Ectodermal cell (in vitro differentiated cells): ENCODE data around the gene PTGDR2.

Source experiments
- H3K27ac ChIP-seq: 2 replicates; pipeline ENCODE4 v1.7.0; 2013; ENCODE audit warnings: mild to moderate bottlenecking, low read depth, low read length; ENCODE audit not compliant: insufficient read depth, poor library complexity, severe bottlenecking
- H3K27me3 ChIP-seq: 2 replicates; pipeline ENCODE4 v1.7.0; 2013; ENCODE audit warnings: mild to moderate bottlenecking, low read length; ENCODE audit not compliant: insufficient read depth, control insufficient read depth, poor library complexity, severe bottlenecking
- H3K36me3 ChIP-seq: one replicate; pipeline ENCODE4 v1.7.0; 2013; ENCODE audit warnings: low read length; ENCODE audit not compliant: control insufficient read depth, insufficient read depth
- H3K4me1 ChIP-seq: one replicate; pipeline ENCODE4 v1.7.0; 2013; ENCODE audit warnings: low read length; ENCODE audit not compliant: control insufficient read depth, insufficient read depth
- H3K4me3 ChIP-seq: 2 replicates; pipeline ENCODE4 v1.7.0; 2013; ENCODE audit warnings: low read depth, low read length, control low read depth; ENCODE audit not compliant: insufficient read depth
- H3K9me3 ChIP-seq: 2 replicates; pipeline ENCODE4 v1.7.0; 2013; ENCODE audit warnings: mild to moderate bottlenecking, low read length, moderate library complexity; ENCODE audit not compliant: control insufficient read depth
- WGBS, 2 experiments: methylation state at CpG; one replicate each; pipeline ENCODE4 v1.1.7; 2013; ENCODE audit warnings: missing lambda C conversion rate in 2 of 2; 5-methylcytosine and 5-hydroxymethylcytosine counted together

The PTGDR2 gene

DNA sequence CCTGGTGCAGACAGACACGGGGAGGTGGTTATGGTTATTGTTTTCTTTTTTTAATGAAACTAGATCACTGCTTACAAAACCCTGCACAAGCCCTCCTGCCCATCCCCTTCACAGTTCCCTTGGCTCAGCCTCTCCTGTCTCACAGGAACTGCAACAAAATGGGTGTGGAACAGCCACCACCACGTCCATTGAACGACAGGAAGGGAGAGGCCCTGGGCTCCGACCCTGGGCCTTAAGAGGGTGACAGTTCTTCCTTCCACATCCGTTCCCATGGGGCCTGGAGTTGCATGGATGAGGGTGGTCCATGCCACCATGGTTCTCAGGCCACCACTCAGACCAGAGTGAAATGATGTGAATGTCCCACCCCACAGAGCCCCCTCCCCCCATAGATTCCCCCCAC lies 34.9 kb upstream of the PTGDR2 start:
- Histone ChIP-seq H3K9me3 (no peaks in the 10 kb centered on the region), H3K4me3 (no peak overlapping the region), H3K27ac (no peak overlapping the region), H3K4me1 (no peaks in the 10 kb centered on the region), H3K27me3 (no peaks in the 10 kb centered on the region), H3K36me3 (no peaks in the 10 kb centered on the region)
- WGBS, 2 experiments, result 96 to 97% methylated on average over 4 to 5 of the region's 5 CpGs

- Histone ChIP-seq H3K4me1 (no peaks in the 10 kb centered on the region), H3K36me3 (no peaks in the 10 kb centered on the region), H3K27ac (no peak overlapping the region), H3K27me3 (no peaks in the 10 kb centered on the region), H3K9me3 (no peaks in the 10 kb centered on the region), H3K4me3 (no peak overlapping the region)
- WGBS, 2 experiments, result 83 to 85% methylated on average over 6 of the region's 6 CpGs
Measured at GRCh38 chr11:60889869-60890311, 34.1 kb upstream of the PTGDR2 start.

GRCh38 chr11:60887556-60887955 lies 31.8 kb upstream of the PTGDR2 start:
- Histone ChIP-seq H3K4me3 (no peak overlapping the region), H3K36me3 (no peaks in the 10 kb centered on the region), H3K27me3 (no peaks in the 10 kb centered on the region), H3K27ac (no peak overlapping the region), H3K9me3 (no peaks in the 10 kb centered on the region), H3K4me1 (no peaks in the 10 kb centered on the region)
- WGBS, 2 experiments, result 67 to 70% methylated on average over 5 of the region's 5 CpGs

DNA sequence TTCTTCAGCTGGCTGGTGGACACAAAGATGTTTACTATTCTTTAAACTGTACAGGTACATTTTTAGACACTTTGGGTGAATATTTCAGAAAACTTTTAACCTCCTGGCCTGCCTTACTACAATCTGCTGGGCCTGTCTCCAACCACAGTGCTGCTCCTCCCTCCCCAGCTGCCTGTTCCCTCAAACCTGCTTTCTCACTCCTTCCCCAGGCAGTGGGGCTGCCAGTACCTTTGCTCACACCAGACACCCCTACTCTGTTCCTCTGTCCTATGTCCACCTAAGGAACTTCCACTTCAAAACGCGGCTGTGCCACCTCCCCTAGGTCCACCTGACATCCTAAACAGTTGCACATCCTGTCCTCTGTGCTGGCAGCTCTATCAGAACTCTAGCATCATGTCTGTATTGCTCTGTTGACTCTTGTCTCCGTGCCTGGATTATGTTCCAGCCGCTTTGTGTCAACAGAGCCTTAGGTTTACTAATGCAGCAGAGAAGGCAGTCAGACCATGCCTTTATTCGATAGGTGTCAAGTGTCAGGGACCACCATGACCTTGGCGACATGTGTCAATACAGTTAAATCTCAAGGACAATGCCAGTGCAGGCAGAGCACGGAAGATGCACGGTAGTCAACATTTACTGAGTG lies 25.0 kb upstream of the PTGDR2 start:
- no peaks in the 10 kb centered on the region for H3K9me3 ChIP-seq
- 93 to 96% methylated on average over 8 of the region's 8 CpGs for WGBS, 2 experiments
- no peak overlapping the region for H3K4me3 ChIP-seq
- H3K36me3 ChIP-seq, result peaks cover 3% of the 10 kb centered on the region
- no peak overlapping the region for H3K27ac ChIP-seq
- no peaks in the 10 kb centered on the region for H3K27me3 ChIP-seq
- H3K4me1 ChIP-seq, result no peaks in the 10 kb centered on the region

DNA sequence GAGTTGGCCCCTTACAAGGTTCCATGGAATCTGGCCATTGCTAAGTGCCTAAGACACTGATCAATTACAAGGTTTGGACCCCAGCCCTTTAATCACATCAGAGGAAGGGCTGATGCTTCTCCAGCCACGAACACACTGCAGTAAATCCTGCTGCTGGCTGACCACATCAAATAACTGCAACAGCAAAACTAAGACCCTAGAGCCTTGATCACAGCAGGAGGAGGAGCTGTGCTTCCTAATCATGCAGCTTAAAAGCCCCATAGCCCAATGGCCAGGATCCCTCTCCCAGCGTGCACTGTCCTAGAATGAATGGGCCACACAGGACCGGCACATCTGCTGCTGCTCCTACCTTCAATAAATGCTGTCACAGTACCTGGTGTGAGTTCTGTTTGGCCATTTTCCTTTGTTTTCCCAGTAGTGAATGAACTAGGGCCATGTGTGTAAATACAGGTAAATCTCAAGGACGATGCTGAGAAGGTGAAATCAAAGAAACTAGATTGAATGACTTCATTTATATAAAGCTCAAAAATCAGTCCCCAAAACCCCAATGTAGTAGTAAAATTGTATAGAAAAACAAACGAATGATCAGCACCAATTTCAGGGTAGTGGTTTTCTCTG lies 24.3 kb upstream of the PTGDR2 start:
- peaks cover 3% of the 10 kb centered on the region for H3K36me3 ChIP-seq
- no peak overlapping the region for H3K4me3 ChIP-seq
- H3K27me3 ChIP-seq, result no peaks in the 10 kb centered on the region
- no peak overlapping the region for H3K27ac ChIP-seq
- no peaks in the 10 kb centered on the region for H3K4me1 ChIP-seq
- WGBS, 2 experiments, result 88 to 90% methylated on average over 4 of the region's 5 CpGs
- H3K9me3 ChIP-seq, result no peaks in the 10 kb centered on the region

DNA sequence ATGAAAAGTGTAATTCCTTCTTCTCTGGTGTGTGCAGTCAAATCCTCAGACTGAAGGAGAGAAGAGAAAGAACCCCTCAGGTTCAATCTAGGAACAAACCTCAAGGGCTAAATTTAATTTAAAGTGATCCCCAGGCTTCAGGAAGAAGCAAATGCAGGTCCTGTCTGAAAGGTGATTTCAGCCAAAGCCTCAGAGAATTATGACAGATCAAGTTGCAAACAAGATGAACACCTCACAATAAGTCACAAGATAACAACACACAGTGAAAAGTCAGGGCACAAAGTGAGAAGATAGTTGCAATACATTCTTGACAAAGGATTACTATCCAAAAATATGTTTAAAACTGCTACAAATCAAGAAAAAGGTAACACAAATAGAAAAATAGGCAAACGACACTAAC lies 23.4 kb upstream of the PTGDR2 start:
- 86 to 88% methylated on average over 1 of the region's 1 CpG for WGBS, 2 experiments
- H3K27me3 ChIP-seq, result no peaks in the 10 kb centered on the region
- no peak overlapping the region for H3K27ac ChIP-seq
- no peak overlapping the region for H3K4me3 ChIP-seq
- H3K4me1 ChIP-seq, result no peaks in the 10 kb centered on the region
- H3K9me3 ChIP-seq, result no peaks in the 10 kb centered on the region
- H3K36me3 ChIP-seq, result peaks cover 3% of the 10 kb centered on the region

DNA sequence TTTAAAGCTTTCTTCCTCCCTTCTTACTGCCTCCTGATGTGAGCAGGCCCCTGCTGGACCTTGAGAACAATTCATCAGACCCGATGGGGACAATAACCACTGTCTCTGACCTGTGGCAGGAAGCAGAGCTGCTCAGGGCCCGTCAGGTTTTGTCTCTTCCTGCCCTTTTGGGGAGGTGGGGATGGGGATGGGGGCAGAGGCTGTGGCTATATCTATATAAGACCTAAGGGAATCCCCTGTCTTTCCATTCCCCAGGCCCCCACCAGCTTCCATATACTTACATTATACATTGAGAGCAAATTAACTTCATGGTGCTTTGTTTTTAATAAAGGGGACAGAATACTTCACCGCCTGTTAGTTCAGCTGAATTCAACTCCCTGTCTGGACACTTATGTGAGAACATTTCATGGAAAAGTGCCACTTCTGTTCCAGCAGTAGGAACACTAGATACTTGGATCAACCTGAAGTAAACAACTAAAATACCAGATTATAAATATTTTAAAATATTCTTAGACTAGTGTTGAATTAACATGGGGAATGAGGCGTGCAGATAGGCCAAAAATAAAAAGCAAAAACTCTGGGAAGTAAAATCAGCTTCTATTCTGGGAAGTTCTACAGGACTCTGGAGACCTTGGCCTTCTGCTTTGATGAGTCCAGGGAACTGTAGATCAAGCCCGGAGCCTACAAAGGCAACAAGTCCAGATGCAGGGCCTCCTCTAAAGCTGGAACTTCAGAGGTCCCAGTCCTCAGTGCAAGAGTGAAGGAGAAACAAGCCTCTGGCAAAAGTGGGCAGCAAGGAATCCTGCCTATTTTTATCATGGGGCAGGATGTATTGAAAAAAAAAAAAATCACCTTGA lies 22.7 kb upstream of the PTGDR2 start:
- H3K4me1 ChIP-seq, result no peaks in the 10 kb centered on the region
- H3K36me3 ChIP-seq, result peaks cover 3% of the 10 kb centered on the region
- no peak overlapping the region for H3K4me3 ChIP-seq
- no peaks in the 10 kb centered on the region for H3K27me3 ChIP-seq
- WGBS, 2 experiments, result 87 to 91% methylated on average over 5 of the region's 5 CpGs
- H3K27ac ChIP-seq, result no peak overlapping the region
- H3K9me3 ChIP-seq, result no peaks in the 10 kb centered on the region

GRCh38 chr11:60876168-60876485 lies 20.4 kb upstream of the PTGDR2 start:
- H3K4me1 ChIP-seq, result no peaks in the 10 kb centered on the region
- no peaks in the 10 kb centered on the region for H3K27me3 ChIP-seq
- H3K36me3 ChIP-seq, result peaks cover 3% of the 10 kb centered on the region
- no peak overlapping the region for H3K4me3 ChIP-seq
- WGBS, 2 experiments, result 91 to 98% methylated on average over 2 of the region's 2 CpGs
- H3K9me3 ChIP-seq, result no peaks in the 10 kb centered on the region
- H3K27ac ChIP-seq, result no peak overlapping the region

DNA sequence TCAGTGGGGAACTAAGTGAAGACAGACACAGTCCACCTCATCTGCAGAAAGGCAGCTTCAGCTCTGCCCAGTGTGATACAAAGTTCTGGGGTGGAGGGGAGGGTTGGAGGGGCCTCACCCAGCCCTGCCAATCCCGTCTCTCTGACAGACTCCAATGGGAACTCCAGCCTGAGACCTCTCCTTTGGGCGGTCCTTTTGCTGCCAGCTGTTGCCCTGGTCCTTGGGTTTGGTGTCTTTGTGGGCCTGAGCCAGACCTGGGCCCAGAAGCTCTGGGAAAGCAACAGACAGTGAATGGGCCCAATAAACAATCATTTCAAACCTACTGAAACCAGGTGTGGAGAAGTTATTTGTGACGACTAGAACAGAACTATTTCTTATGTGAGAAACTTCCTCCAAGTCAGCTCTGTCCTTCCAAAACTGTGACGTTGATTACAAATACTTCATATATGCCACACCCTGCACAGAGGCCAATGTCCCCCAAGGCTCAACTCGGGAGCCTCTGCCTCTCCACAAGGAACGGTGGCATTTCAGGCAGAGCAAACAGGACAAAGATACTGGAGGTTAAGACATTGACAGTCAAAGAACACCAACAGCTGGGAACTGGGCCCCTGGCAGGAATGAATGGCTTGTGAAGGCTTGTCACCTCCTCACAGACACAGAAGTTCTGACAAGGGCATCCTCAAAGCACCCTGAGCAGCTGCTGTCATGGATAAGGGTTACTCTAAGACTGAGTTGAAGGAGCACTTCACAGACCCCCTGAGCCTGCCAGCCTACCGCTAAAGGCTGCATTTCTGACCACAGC lies 19.8 kb upstream of the PTGDR2 start:
- Histone ChIP-seq H3K27ac (no peak overlapping the region), H3K4me3 (no peak overlapping the region), H3K27me3 (no peaks in the 10 kb centered on the region), H3K36me3 (peaks cover 3% of the 10 kb centered on the region), H3K9me3 (no peaks in the 10 kb centered on the region), H3K4me1 (no peaks in the 10 kb centered on the region)
- WGBS, 2 experiments, result 92 to 94% methylated on average over 7 of the region's 7 CpGs
